ENCODE measurements around the gene SEMA6C. TPM values are rescaled to one million over a fixed set of nuclear protein-coding genes. Genes with fewer than 3 reads are reported as not detected.
"Not testable (repeated sequence)": the region's sequence is repeated elsewhere in the genome, so short reads cannot be mapped to it uniquely, and the experiment has no call there.

Gene SEMA6C
- total and polyA plus RNA-seq, 2 of the 13 experiments (the other 11 are each of a cell fraction or from before 2014, with no cell fraction given): 1.4 to 2.9 TPM

DNA sequence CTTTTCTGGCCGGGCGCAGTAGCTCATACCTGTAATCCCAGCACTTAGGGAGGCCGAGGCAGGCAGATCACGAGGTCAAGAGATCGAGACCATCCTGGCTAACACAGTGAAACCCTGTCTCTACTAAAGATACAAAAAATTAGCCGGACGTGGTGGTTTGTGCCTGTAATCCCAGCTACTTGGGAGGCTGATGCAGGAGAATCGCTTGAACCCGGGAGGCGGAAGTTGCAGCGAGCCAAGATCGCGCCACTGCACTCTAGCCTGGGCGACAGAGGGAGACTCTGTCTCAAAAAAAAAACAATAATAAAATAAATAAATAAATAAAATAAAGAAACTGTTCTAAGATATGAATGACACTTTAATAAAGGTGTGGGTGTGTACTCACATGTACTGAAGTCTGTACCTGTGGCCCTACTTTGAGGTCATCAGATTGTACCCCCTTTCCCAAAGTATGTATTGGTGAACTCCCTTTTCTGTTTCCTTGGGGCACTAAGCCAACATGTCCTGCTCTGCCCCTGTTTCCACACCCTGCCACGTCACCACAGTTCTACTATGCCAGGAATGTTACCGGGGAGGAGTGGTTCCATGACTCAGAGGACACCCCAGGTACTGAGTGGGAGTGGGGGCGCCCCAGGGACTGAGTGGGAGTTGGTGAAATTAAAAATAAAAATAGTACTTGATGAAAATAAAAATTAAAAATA lies 48.6 kb upstream of the SEMA6C start:
- not testable (repeated sequence) for FAIRE-seq; TF ChIP-seq CREM (CRISPR knock-in tag; IDR thresholded peaks at IDR 0.05)
- CTCF ChIA-PET (ENCODE audit: low intra/inter-chr PET ratio, low total read pairs): interaction anchor here (1.7 kb wide), 1 partner anchor 146 kb away, joined by 4 read pairs; no protein-coding TSS in a partner anchor
- DNase-seq (ENCODE audit: low spot score): peak; percentile 76
- peak; percentile 58; the same call in 1 of the 2 replicates for TF ChIP-seq CREM (IDR thresholded peaks at IDR 0.05)
- TF ChIP-seq RARA (CRISPR knock-in tag; IDR thresholded peaks at IDR 0.05): 0 out of 2 replicates have a peak, but pooled peaks have one; percentile 13
- peak; percentile 97 for TF ChIP-seq TEAD3 (CRISPR knock-in tag; optimal IDR thresholded peaks at IDR 0.05; ENCODE audit: borderline replicate concordance)
- TF ChIP-seq, protein P1, sequence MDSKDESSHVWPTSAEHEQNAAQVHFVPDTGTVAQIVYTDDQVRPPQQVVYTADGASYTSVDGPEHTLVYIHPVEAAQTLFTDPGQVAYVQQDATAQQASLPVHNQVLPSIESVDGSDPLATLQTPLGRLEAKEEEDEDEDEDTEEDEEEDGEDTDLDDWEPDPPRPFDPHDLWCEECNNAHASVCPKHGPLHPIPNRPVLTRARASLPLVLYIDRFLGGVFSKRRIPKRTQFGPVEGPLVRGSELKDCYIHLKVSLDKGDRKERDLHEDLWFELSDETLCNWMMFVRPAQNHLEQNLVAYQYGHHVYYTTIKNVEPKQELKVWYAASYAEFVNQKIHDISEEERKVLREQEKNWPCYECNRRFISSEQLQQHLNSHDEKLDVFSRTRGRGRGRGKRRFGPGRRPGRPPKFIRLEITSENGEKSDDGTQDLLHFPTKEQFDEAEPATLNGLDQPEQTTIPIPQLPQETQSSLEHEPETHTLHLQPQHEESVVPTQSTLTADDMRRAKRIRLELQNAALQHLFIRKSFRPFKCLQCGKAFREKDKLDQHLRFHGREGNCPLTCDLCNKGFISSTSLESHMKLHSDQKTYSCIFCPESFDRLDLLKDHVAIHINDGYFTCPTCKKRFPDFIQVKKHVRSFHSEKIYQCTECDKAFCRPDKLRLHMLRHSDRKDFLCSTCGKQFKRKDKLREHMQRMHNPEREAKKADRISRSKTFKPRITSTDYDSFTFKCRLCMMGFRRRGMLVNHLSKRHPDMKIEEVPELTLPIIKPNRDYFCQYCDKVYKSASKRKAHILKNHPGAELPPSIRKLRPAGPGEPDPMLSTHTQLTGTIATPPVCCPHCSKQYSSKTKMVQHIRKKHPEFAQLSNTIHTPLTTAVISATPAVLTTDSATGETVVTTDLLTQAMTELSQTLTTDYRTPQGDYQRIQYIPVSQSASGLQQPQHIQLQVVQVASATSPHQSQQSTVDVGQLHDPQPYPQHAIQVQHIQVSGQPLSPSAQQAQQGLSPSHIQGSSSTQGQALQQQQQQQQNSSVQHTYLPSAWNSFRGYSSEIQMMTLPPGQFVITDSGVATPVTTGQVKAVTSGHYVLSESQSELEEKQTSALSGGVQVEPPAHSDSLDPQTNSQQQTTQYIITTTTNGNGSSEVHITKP (CRISPR knock-in tag; IDR thresholded peaks at IDR 0.05; ENCODE audit: low read depth): peak; percentile 70; the same call in 1 of the 2 replicates
- TF ChIP-seq, protein P2, sequence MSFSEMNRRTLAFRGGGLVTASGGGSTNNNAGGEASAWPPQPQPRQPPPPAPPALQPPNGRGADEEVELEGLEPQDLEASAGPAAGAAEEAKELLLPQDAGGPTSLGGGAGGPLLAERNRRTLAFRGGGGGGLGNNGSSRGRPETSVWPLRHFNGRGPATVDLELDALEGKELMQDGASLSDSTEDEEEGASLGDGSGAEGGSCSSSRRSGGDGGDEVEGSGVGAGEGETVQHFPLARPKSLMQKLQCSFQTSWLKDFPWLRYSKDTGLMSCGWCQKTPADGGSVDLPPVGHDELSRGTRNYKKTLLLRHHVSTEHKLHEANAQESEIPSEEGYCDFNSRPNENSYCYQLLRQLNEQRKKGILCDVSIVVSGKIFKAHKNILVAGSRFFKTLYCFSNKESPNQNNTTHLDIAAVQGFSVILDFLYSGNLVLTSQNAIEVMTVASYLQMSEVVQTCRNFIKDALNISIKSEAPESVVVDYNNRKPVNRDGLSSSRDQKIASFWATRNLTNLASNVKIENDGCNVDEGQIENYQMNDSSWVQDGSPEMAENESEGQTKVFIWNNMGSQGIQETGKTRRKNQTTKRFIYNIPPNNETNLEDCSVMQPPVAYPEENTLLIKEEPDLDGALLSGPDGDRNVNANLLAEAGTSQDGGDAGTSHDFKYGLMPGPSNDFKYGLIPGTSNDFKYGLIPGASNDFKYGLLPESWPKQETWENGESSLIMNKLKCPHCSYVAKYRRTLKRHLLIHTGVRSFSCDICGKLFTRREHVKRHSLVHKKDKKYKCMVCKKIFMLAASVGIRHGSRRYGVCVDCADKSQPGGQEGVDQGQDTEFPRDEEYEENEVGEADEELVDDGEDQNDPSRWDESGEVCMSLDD (CRISPR knock-in tag; IDR thresholded peaks at IDR 0.05; ENCODE audit: borderline replicate concordance): peak; percentile 84; the same call in 1 of the 2 replicates
- peak; percentile 20; the same call in 1 of the 2 replicates for TF ChIP-seq SAP130 (CRISPR knock-in tag; IDR thresholded peaks at IDR 0.05; ENCODE audit: low read depth)
- TF ChIP-seq CREB1 (IDR thresholded peaks at IDR 0.05): peak; percentile 85
- peak; percentile 81 for TF ChIP-seq CREB1 (CRISPR knock-in tag; IDR thresholded peaks at IDR 0.05)
- TF ChIP-seq, protein P3, sequence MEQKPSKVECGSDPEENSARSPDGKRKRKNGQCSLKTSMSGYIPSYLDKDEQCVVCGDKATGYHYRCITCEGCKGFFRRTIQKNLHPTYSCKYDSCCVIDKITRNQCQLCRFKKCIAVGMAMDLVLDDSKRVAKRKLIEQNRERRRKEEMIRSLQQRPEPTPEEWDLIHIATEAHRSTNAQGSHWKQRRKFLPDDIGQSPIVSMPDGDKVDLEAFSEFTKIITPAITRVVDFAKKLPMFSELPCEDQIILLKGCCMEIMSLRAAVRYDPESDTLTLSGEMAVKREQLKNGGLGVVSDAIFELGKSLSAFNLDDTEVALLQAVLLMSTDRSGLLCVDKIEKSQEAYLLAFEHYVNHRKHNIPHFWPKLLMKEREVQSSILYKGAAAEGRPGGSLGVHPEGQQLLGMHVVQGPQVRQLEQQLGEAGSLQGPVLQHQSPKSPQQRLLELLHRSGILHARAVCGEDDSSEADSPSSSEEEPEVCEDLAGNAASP (CRISPR knock-in tag; IDR thresholded peaks at IDR 0.05; ENCODE audit: borderline replicate concordance): peak; percentile 72; the same call in 1 of the 2 replicates
- 0 out of 2 replicates have a peak, but pooled peaks have one; percentile 20 for TF ChIP-seq YEATS4 (CRISPR knock-in tag; IDR thresholded peaks at IDR 0.05; ENCODE audit: borderline replicate concordance)
- TF ChIP-seq GATAD2A (CRISPR knock-in tag; IDR thresholded peaks at IDR 0.05): peak; percentile 32; the same call in 1 of the 2 replicates
- 0 out of 2 replicates have a peak, but pooled peaks have one; percentile 34 for TF ChIP-seq ATF1 (CRISPR knock-in tag; IDR thresholded peaks at IDR 0.05)
- TF ChIP-seq, protein P4, sequence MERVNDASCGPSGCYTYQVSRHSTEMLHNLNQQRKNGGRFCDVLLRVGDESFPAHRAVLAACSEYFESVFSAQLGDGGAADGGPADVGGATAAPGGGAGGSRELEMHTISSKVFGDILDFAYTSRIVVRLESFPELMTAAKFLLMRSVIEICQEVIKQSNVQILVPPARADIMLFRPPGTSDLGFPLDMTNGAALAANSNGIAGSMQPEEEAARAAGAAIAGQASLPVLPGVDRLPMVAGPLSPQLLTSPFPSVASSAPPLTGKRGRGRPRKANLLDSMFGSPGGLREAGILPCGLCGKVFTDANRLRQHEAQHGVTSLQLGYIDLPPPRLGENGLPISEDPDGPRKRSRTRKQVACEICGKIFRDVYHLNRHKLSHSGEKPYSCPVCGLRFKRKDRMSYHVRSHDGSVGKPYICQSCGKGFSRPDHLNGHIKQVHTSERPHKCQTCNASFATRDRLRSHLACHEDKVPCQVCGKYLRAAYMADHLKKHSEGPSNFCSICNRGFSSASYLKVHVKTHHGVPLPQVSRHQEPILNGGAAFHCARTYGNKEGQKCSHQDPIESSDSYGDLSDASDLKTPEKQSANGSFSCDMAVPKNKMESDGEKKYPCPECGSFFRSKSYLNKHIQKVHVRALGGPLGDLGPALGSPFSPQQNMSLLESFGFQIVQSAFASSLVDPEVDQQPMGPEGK (CRISPR knock-in tag; IDR thresholded peaks at IDR 0.05): peak; percentile 81

More for the DNA sequence above, 48.6 kb upstream of the SEMA6C start:
- H2AFZ ChIP-seq (ENCODE audit: low read length); H3K27me3 ChIP-seq (ENCODE audit: control insufficient read depth in 1 of 2, insufficient read depth in 2 of 2, low read length in 2 of 2); H3K4me3 ChIP-seq (replicated peaks in 1 of 3; ENCODE audit: insufficient read depth in 1 of 3, low read depth in 2 of 3, low read length in 3 of 3); ATAC-seq; H3K9me3 ChIP-seq (ENCODE audit: low read length); BruUV-seq (replicated peaks); H4K20me1 ChIP-seq (ENCODE audit: insufficient read depth, low read length); H3K36me3 ChIP-seq (replicated peaks in 1 of 2; ENCODE audit: control insufficient read depth in 1 of 2, insufficient read depth in 2 of 2, low read length in 2 of 2); in situ Hi-C loops (cut with HindIII; ENCODE audit: extremely low pct_ligation_motif_present, low pct_unique_long_range_greater_than_20kb): not testable (repeated sequence)
- peak overlapping the region; percentile 89; the same call in 1 of the 2 replicates for H3K9ac ChIP-seq (ENCODE audit: insufficient read depth, low read depth, low read length)
- 72% methylated on average over 17 of the region's 17 CpGs for WGBS (ENCODE audit: low lambda C conversion rate)
- POLR2A ChIA-PET: interaction anchor here (1.1 to 2.4 kb wide), 3 partner anchors 29 to 60 kb away, joined by 3 to 14 read pairs (median 5); partner anchors contain the start of genes LYSMD1, PSMD4 and SCNM1
- peaks cover 14% of the 10 kb centered on the region for H3K79me2 ChIP-seq (ENCODE audit: insufficient read depth, low read length)
- peak overlapping the region; percentile 93 for H3K27ac ChIP-seq (ENCODE audit: extremely low read length, insufficient read depth, low read length)
- H3K4me2 ChIP-seq (ENCODE audit: low read depth, low read length): peak overlapping the region; percentile 59; the same call in 1 of the 2 replicates
- peaks cover 36% of the 10 kb centered on the region for H3K4me1 ChIP-seq (ENCODE audit: insufficient read depth, low read length)
- intact Hi-C loops (cut with micrococcal nuclease; ENCODE audit: unreplicated experiment): loop anchor here (5.0 kb wide), 1 partner anchor 152 kb away; the partner anchor contains the start of gene RFX5
